SK-N-SH treated with all-trans-retinoic acid at 6 μM for 48 hours (cell line): ENCODE results near the gene AGPAT4.

Experiments
- ZFP3 ChIP-seq: fragments of 250-450 bp; sonication (Bioruptor Pico); IDR thresholded peaks from 2 replicates; pipeline ENCODE4 v1.5.0; 2020; ENCODE audit warnings: mild to moderate bottlenecking, moderate library complexity
- ZNF8 ChIP-seq: fragments of 450-650 bp; formaldehyde crosslinking; IDR thresholded peaks from 2 replicates; pipeline ENCODE4 v1.5.0; 2020; ENCODE audit warnings: mild to moderate bottlenecking, moderate library complexity
- TF ChIP-seq, protein P1 (sequence below): fragments of 250-450 bp; sonication (Bioruptor Pico); IDR thresholded peaks from 2 replicates; pipeline ENCODE4 v1.8.0; 2021; ENCODE audit warnings: low read depth, mild to moderate bottlenecking, moderate library complexity, borderline replicate concordance

DNA sequence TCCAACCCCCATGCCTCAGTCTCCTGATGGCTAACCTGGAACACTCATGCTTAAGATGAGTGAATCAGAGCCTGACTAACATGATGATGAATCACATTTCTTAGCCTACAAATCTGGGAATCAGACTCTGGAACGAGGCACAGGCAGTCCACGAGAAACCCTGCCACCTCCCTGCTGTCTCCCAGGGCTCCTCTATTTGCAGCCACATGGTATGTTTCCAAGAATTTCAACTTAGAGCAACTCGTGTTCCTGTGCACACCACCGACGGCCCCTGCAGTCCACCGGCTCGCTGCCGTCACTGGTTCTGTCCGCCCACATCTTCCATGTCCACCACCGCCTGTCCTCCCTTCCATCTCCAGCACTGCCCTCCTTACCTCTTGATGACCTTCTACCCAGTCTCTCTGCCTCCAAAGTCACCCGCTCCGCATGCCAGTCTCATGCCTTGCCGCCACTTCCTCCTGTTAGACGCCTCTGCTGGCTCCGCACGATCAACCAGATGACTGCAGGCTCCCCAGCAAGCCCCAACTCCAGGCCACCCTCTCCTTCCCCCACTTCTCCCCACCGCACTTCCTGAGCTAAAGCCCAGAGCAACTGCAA, 87.6 kb downstream of the AGPAT4 start:
- TF ChIP-seq ZNF8 (CRISPR knock-in tag) (no peak), ZFP3 (no peak)
- TF ChIP-seq, protein P1, sequence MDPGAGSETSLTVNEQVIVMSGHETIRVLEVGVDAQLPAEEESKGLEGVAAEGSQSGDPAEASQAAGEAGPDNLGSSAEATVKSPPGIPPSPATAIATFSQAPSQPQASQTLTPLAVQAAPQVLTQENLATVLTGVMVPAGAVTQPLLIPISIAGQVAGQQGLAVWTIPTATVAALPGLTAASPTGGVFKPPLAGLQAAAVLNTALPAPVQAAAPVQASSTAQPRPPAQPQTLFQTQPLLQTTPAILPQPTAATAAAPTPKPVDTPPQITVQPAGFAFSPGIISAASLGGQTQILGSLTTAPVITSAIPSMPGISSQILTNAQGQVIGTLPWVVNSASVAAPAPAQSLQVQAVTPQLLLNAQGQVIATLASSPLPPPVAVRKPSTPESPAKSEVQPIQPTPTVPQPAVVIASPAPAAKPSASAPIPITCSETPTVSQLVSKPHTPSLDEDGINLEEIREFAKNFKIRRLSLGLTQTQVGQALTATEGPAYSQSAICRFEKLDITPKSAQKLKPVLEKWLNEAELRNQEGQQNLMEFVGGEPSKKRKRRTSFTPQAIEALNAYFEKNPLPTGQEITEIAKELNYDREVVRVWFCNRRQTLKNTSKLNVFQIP (CRISPR knock-in tag): no peak
